HG02884 (cell line): ENCODE data around the gene ADD3.
A peak's percentile ranks its signal among the peaks of the same experiment; 100 is the strongest.

ENCODE experiments used
- ATAC-seq: cut with Tn5 transposase; IDR thresholded peaks from one replicate; pipeline ENCODE4 v1.9.1; 2021; ENCODE audit warnings: mild to moderate bottlenecking, moderate library complexity; ENCODE audit not compliant: unreplicated experiment

Gene ADD3, protein sequence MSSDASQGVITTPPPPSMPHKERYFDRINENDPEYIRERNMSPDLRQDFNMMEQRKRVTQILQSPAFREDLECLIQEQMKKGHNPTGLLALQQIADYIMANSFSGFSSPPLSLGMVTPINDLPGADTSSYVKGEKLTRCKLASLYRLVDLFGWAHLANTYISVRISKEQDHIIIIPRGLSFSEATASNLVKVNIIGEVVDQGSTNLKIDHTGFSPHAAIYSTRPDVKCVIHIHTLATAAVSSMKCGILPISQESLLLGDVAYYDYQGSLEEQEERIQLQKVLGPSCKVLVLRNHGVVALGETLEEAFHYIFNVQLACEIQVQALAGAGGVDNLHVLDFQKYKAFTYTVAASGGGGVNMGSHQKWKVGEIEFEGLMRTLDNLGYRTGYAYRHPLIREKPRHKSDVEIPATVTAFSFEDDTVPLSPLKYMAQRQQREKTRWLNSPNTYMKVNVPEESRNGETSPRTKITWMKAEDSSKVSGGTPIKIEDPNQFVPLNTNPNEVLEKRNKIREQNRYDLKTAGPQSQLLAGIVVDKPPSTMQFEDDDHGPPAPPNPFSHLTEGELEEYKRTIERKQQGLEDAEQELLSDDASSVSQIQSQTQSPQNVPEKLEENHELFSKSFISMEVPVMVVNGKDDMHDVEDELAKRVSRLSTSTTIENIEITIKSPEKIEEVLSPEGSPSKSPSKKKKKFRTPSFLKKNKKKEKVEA

DNA sequence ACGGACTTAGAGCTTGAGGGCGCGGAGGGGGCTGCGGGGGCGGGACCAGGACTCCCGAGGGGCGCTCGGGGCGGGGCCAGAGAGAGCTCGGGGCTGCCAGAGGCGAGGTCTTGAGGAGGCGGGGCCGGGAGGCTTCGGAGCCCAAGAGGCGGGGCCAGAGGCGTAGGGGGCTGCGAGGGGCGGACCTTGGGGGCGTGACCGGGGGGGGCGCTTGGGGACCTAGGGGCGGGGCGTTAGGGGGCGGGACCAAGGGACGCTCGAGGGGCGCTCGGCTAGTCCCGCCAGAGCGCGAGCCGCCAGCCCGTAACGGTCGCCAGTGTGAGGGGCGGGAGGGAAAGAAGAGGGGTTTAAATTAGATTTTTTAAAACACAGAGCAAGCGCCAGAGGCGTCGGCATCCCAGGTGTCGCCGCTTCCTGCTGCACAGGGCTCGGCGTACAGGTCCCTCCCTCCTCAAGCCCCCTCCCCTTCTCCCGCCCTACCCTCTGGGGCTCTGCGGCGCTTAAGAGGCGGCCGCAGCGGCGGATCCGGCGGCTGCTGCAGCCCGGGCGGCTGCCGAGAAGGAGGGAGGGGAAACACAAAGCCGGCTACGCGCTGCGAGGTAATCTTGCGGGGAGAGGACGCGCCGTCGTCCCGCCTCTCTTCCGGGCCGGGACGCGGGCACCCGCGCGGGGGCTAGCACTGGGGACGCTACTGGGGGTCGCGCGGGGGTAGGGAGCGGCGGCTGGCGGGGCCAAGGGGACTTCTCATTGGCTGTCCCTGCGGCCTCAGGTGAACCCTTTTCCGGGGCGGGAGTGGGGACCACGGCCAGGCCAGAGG, at the start of gene ADD3:
ADD3 (plus strand) TSS at position 284 of the 817 bp plus-strand sequence. CDS start 92,670 bp downstream, outside the sequence.
- ATAC-seq: peak; percentile 37

DNA sequence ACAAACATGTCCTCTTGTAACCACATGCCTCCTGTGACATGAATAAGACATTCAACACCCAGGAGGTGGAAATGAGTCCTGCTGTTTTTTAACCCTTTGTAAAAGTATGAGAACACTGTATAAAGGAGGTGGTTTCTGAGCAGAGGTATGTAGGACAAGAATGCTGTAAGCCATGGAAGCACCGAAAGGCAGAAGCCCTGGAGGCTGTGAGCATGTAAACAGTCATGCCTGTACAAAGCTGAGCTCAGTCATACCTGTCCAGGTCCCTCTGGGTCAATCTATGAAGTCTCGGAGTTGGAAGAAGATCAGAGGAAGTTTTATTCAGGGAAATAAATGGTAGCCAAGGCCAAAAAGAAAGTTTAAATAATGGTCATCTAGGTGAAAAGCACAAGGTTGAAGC, 49.7 kb upstream of the ADD3 start:
- no peak for ATAC-seq

DNA sequence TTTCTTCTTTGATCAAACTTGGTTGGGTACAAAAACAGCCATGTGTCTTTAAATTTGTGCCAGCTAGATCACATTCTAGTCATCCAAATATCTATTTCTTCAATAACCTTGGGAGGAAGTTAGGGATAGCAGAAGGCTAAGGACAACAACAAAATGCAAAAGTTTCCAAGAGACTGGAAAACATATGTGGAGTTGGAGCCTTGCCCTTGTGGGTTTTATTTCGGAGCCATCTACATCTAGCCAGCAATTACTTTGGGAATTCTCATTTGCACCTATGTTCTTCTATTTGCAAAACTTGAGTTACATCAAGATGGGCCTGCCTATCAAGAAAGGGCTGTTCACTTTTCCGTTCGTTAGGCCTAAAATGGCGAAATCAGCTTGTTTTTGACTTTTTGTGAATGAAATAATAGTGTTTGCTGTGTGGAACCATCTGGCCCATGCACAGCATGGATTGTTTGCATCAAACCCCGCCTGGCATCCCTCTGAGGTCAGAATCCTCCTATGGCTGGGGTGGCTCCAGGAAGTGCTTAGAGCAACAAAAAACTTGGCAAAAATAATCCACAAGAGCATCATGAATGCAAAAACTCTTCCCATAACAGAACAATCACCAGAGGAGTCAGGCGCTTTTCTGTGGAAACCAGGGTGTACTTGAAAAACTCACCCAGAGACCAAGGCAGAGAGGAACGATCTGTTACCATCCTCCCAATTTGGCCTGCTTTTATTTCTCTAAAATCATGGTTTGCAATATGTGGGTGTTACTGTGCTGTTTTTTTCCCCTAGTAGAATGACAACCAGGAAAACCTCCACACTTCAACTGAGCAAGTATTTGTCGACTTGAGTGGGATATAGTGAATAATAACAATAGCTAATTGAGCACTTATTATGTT, 48.3 kb upstream of the ADD3 start:
- ATAC-seq: no peak

DNA sequence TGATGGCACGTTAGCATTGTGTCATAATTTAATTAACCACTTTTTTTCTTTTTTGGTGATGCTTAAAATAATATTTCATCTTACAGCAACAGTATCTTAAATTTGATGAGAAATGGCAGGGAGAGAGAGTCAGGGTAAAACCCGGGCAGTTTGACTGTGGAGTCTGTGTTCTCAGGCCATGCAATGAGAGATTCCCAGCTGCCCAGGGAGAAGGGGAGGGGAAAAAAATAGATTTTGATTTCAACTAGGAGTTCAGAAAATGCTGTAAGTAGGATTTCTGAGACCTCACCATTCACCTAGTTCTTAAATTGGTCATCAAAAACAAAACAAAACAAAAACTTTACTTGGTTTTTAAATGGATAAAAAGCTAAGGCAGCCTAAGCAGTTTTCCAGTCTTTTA, 47.1 kb upstream of the ADD3 start:
- ATAC-seq: no peak

DNA sequence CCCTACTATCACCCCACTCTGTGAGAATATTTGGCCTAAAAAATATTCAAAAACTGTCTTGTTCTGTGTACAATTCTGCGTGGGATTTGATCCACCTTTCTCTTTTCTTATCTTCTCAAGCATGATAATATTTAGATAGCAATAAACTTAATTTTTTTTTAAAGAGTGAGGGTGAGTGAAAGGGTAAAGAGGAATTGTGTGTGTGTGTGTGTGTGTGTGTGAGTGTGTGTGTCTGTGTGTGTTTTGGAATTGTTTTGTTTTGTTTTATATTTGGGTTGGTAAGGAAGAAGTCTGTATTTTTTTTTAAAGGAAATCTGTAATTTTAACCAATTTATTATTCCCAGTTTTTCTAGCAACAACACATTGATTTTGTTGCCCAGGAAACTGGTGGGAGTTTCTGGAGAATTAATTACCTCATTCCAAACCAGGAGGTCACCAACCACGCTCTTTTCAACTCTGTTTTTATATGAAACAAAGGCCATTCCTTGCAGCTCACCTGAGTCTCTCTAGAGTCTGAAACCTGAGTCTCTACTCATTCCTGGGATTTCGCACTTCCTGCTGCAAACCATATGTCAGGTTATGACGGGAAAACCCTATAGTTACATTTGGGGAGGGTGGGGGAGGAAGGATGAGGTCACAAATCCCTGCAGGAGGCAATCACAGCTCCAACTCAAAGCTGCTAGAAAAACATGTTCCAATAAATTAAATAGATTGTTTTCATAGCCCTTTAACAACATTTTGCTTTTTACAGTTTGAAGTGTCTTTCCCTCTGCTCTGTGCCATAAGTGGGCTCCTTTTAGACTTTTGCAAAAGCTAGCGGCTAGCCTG, 46.4 kb upstream of the ADD3 start:
- no peak for ATAC-seq

DNA sequence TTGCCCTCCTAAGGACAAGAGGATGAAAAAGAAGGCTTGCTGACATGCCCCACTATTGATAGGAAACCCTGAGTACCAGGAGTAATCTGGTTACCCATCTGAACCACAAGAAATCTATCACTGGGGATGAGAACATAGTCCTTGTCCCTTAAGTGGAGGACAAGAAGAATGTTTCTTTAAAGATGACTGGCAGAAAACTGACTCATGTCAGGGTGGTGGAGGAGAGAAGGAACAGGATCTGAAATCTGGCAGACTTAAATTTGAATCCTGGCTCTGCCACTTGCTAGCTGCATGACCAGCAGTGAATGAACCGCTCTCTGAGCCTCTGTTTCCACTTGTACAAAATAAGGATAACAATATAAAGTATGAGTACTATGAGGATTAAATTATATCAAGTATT, 45.5 kb upstream of the ADD3 start:
- no peak for ATAC-seq

DNA sequence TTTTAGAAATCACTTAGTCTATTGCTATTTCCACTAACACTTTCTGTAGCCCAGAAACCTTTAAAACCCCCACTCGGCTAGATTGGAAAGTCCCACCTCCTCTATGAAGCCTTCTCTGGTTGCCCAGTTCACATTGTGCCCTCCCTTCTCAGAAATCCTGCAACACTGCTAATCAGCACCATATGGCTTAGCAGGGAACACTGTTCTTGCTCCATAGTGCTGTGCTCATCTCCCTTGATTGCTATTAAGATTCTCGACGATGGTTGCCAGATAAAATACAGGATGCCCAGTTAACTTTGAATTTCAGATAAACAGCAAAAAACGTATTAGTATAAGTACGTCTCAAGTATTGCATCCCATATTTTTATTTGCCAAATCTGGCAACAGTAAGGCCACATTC, 44.3 kb upstream of the ADD3 start:
- ATAC-seq: no peak

DNA sequence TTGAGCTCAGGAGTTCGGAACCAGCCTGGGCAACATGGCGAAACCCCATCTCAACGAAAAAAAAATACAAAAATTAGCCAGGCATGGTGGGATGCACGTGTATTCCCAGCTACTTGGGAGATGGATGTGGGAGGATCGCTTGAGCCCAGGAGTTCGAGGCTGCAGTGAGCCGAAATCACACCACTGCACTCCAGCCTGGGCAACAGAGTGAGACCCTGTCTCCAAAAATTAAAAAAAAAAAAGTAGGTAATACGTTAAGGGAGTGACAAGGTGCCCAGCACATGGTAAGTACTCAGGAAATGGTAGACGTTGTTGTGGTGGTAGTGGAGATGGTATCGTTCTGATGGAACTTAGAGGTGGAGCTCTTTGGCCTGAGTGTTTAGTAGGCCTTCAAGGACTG, 43.5 kb upstream of the ADD3 start:
- no peak for ATAC-seq

DNA sequence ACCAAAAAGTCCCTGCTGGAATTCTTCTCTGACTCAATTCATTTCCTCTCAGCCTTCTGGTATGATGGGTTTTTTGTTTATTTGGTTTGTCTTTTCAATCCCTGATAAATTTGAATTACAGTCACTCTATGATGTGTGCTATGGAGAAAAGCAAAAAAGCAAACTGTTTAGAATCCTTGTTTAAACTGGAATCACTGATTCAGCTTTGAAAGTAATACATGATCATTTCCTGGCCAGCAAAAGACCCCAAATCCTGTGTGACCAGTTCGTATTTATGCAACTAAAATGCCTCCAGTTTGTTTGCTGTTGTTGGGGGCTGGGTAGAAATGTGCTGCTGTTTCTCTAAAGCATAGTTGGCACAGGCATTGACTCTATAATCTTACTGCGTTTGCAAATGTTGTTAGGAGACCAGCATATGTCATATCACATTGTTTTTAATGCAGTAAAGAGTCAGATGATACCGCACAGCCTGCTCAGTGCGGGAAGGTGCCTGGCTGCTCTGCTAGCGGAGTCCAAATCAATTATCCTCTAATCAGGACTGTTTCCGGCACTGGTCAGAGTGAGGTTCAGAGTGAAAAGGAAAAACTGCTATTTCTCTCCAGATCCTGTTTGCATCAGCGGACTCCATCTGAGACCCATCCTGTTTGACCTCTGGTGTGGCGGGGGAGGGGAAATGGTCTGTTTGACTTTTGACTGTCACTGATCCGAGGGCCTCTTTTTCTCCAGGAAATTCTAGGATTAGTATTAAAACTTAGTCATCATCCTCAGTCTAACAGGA, 40.6 kb upstream of the ADD3 start:
- ATAC-seq: no peak

DNA sequence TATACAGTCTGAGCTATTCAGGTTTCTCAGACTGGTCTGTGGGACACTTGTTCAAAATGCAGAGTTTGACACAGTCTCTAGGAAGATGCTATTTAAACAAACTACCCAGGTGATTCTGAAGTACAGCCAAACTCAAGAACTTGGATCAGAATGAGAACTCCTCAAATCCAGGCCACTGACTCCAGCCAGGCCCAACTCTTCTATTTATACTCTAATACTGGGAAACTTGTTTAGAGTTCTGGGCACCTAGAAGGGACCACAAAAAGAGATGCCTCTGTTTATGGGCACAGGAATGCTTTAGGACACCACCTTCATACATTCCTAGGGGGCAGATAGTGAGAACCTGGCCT, 40.1 kb upstream of the ADD3 start:
- ATAC-seq: no peak

DNA sequence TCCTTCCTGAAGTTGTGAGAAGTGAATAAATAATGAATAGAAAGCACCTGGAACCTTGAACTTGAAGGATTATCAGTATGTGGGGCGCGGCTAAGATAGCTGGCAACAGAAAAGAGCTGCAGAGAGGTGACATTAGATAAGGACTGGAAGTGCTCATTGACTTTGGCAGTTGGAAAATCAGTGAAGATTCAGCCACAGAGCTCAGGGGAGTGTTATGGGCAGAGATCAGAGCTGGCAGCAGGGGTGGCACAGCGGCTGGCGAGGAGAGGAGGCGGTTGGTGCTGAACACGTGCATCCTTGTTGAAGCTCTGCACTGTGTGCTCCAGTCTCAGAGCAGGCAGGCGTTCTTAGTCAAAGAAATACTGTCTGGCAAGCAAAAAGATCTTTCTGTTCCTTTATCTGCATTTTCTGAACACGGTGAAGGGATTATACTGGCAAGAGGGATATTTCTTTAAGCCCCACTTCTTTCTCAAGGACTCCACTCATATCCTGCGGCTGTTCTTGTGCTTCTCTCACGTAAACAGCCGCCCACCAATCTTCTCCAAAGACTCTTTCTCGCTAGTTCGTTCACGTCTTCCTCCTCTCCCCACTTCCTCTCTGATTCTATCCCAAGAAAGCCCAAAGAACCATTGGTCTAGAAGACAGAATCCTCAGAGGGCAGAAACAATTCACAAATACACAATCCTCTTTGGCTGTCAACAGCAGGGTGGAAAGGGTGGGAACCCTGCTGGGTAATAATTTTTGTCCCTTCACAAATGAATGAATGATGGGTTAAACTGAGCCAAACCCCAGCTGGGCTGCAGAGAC, 38.6 kb upstream of the ADD3 start:
- ATAC-seq: no peak

DNA sequence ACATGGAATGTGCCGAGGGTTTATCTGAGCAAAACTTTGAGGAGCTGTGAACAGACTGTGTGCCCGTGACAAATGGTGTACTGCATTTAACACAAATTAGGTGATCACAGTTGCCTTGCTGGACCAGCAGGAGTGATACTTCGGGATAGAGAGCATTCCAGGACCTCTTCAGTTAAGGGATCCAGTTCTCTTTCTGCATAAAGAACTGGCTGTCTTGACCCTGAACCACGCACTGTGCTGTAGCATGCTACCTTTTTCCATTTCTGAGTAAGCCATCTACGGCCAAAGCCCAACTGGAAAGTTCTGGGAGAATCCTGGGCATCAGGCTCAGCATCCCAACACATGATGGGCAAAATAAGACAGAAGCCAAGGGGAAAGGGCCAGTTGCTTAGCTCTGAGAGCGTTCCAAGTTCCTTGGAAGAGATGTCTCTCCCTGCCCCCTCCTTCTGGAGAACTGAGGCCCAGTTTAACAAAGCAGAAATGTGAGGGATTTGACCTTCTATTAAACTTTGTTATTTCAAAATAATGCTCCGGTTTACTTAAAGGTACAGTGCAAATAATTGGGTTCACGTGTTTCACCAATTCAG, 37.9 kb upstream of the ADD3 start:
- no peak for ATAC-seq

DNA sequence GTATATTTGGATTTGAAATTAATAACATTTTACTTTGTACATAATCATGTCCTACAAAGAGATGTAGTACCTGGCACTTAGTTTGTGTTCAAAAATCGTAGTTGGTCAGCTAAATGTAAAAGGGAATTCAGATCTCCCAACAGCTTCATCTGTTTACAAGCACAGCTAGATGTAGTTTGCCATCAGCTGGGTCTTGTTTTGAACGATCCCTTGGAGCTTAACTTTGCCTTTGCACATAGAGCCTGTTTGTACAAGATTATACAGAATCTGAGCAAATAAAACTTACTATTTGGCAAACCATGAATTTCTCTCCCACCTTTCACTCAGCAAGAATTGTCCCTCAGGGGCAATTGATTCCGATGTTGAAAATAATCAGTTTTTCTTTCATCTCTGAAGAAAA, 36.1 kb upstream of the ADD3 start:
- ATAC-seq: no peak

DNA sequence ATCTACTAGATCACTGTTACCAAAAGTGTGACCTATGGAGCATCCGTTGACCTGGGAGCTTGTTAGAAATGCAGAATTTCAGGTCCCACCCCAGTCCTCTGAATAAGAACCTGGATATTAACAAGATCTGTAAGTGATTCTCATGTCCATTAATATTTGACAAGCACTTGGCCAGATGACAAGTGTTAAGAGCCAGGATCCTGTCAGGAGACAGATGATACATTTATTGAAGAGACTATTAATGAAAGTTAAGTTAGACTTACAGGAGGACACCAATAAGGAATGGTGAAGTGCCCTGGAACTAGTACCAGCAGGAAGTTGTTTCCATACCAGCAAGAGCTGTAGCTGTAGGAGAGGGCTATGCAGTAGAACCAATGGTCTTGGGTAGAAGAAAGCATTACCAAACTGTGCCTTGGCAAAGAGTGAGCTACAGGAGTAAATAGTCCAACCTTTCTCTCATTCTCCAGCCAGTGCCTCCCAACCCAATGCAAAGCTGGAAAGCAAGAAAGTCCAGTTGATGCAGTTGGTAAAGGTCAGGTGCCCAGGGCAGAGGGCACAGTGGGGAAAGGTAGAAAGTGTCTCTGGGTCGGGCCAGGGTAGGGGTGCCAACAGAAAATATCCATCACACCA, 35.3 kb upstream of the ADD3 start:
- no peak for ATAC-seq

DNA sequence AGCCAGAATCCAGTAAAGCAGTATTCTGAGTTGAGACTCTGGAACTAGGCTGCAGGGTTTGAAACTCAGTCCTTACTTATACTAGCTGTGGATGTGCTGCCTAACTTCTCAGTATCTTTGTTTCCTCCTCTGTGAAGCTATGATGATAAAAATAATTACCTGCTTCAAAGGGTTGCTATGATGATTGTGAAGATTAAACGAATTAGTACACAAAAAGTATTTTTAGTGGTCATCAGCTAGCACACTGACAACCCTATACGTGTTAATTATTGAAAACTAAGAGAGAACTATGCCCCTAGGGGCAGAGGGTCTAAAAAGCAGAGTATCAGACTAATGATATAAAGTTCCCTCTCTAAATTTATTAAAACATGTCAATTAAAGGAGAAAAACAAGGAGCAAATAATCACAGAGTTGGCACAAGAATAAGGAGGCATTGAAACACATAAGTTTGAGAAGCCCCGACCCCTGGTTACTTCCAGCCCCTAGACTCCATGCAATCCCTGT, 34.4 kb upstream of the ADD3 start:
- ATAC-seq: no peak

DNA sequence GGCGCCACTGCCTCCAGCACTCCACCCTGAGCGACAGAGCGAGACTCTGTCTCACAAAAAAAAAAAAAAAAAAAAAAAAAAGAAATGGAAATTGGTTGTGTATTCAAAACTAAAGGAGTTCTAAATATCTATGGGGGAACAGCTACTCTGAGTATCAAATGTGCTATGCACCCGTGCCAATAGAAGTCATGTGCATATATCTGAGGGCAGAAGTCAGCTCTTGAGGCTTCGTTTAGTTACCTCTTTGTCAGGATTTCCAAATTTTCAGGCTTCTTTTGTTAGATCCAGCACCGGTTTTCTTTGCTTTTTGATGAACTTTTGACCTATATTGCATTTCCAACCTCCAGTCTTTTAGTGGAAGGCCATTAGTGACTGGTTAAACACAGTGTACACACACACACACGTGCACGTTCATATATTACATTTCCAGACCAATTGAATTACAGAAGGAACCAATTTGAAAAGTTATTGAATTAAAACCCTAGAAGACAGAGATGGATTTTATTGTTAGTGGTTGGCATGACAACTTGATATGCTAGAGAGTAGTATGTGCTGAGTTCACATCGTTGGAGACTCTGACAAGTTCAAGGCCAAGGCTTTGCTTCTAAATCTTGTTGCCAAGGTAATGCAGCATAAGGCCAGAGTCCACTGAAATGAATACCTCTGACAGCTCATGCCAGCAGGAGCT, 33.1 kb upstream of the ADD3 start:
- ATAC-seq: no peak
